GM12892 (cell line): Measurements from ENCODE around the gene MRM2.

Source experiments
- POLR2A ChIP-seq: IDR thresholded peaks from 2 replicates; pipeline ENCODE4 v1.6.1; 2011; ENCODE audit warnings: low read depth, low read length, control low read depth
- POLR2AphosphoS5 ChIP-seq: IDR thresholded peaks from 2 replicates; pipeline ENCODE4 v1.6.1; 2011; ENCODE audit warnings: low read depth, low read length, control low read depth

- TF ChIP-seq POLR2AphosphoS5, result no peak
- TF ChIP-seq POLR2A, result no peak
Measured at GRCh38 chr7:2211926-2212325, 30.1 kb downstream of the MRM2 start.
